ENCODE data around the gene SCTR.

The SCTR gene

GRCh38 chr2:119475857-119476244, 48.4 kb downstream of the SCTR start:
- no peak for TF ChIP-seq CTCF (IDR thresholded peaks at IDR 0.05)

- TF ChIP-seq CTCF (IDR thresholded peaks at IDR 0.05): no peak
These were observed 48.9 kb downstream of the SCTR start for GRCh38 chr2:119475225-119475856.

GRCh38 chr2:119474371-119475224, 49.7 kb downstream of the SCTR start:
- no peak for TF ChIP-seq CTCF (IDR thresholded peaks at IDR 0.05)

GRCh38 chr2:119473621-119474370, 50.5 kb downstream of the SCTR start:
- TF ChIP-seq CTCF (IDR thresholded peaks at IDR 0.05): no peak

GRCh38 chr2:119472749-119473148, 51.5 kb downstream of the SCTR start:
- no peak for TF ChIP-seq CTCF (IDR thresholded peaks at IDR 0.05)

GRCh38 chr2:119469661-119470297, 54.5 kb downstream of the SCTR start:
- no peak for TF ChIP-seq CTCF (IDR thresholded peaks at IDR 0.05)

GRCh38 chr2:119469131-119469530, 55.2 kb downstream of the SCTR start:
- no peak for TF ChIP-seq CTCF (IDR thresholded peaks at IDR 0.05)

Data from LNCAP (cell line).